DOHH2 (cell line): ENCODE data around the gene IL10RB.

ENCODE experiments used
- H3F3A ChIP-seq: fragments of 200-600 bp; sonication (generic), shearing (Covaris generic); 2 replicates; pipeline ENCODE4 v1.6.0; 2016; ENCODE audit warnings: antibody characterized with exemption, mild to moderate bottlenecking; ENCODE audit not compliant: control insufficient read depth, insufficient read depth
- H3K27ac ChIP-seq: fragments of 200-600 bp; sonication (generic); 2 replicates; pipeline ENCODE4 v1.5.1; 2014; ENCODE audit warnings: low read depth, mild to moderate bottlenecking, low read length, moderate library complexity
- H3K27me3 ChIP-seq: fragments of 200-600 bp; sonication (generic); 2 replicates; pipeline ENCODE4 v1.6.1; 2014; ENCODE audit warnings: mild to moderate bottlenecking, low read length, mixed read lengths; ENCODE audit not compliant: control insufficient read depth
- H3K36me3 ChIP-seq: fragments of 200-600 bp; sonication (generic); 2 replicates; pipeline ENCODE4 v1.6.1; 2014; ENCODE audit warnings: mild to moderate bottlenecking, low read length, moderate library complexity, mixed read lengths; ENCODE audit not compliant: control insufficient read depth
- H3K4me1 ChIP-seq: fragments of 200-600 bp; sonication (generic); 2 replicates; pipeline ENCODE4 v1.6.1; 2014; ENCODE audit warnings: mild to moderate bottlenecking, low read length, mixed read lengths; ENCODE audit not compliant: control insufficient read depth
- H3K4me2 ChIP-seq: fragments of 200-600 bp; sonication (generic); 2 replicates; pipeline ENCODE4 v1.6.0; 2014; ENCODE audit warnings: mild to moderate bottlenecking, low read length, moderate library complexity
- H3K4me3 ChIP-seq: fragments of 200-600 bp; sonication (generic); 2 replicates; pipeline ENCODE4 v1.5.1; 2014; ENCODE audit warnings: mild to moderate bottlenecking, low read length, mixed read lengths
- H3K79me2 ChIP-seq: fragments of 200-600 bp; sonication (generic); 2 replicates; pipeline ENCODE4 v1.6.1; 2014; ENCODE audit warnings: mild to moderate bottlenecking, low read length, mixed read lengths; ENCODE audit not compliant: control insufficient read depth
- H3K9me2 ChIP-seq: fragments of 200-600 bp; sonication (generic); replicated peaks from 2 replicates; pipeline ENCODE4 v1.6.1; 2014; ENCODE audit warnings: mild to moderate bottlenecking, low read length, mixed read lengths; ENCODE audit not compliant: control insufficient read depth
- H3K9me3 ChIP-seq: fragments of 200-600 bp; sonication (generic); 2 replicates; pipeline ENCODE4 v1.6.1; 2014; ENCODE audit warnings: antibody characterized with exemption, low read length, mixed read lengths; ENCODE audit not compliant: control insufficient read depth, insufficient read depth
- H4K20me1 ChIP-seq: fragments of 200-600 bp; sonication (generic); 2 replicates; pipeline ENCODE4 v1.6.0; 2014; ENCODE audit warnings: low read depth, mild to moderate bottlenecking, antibody characterized with exemption, low read length, moderate library complexity; ENCODE audit not compliant: control insufficient read depth, insufficient read depth
- CTCF ChIP-seq: fragments of 200-600 bp; sonication (generic); IDR thresholded peaks from one replicate; pipeline ENCODE4 v1.5.1; 2014; ENCODE audit warnings: antibody characterized with exemption, mild to moderate bottlenecking, low read depth, low read length; ENCODE audit not compliant: poor library complexity, severe bottlenecking
- EZH2phosphoT487 ChIP-seq: fragments of 200-600 bp; sonication (generic); IDR thresholded peaks from 2 replicates; pipeline ENCODE4 v1.6.1; 2017; ENCODE audit warnings: borderline replicate concordance, mild to moderate bottlenecking, antibody characterized with exemption, low read length, moderate library complexity, mixed read lengths

IL10RB gene

GRCh38 chr21:33300701-33301631 is 34.8 kb downstream of the IL10RB start:
- Histone ChIP-seq H3F3A (peaks cover 49% of the 10 kb centered on the region), H3K36me3 (peaks cover 18% of the 10 kb centered on the region), H3K4me3 (peak overlapping the region; percentile 53), H3K9me2 (no peaks in the 10 kb centered on the region), H3K9me3 (no peaks in the 10 kb centered on the region), H3K4me2 (peak overlapping the region; percentile 84), H3K27me3 (no peaks in the 10 kb centered on the region), H4K20me1 (no peaks in the 10 kb centered on the region), H3K79me2 (peaks cover 5% of the 10 kb centered on the region), H3K27ac (peak overlapping the region; percentile 97), H3K4me1 (peaks cover 99% of the 10 kb centered on the region)
- TF ChIP-seq EZH2phosphoT487 (no peak), CTCF (no peak)

GRCh38 chr21:33301632-33302002 is 35.5 kb downstream of the IL10RB start:
- no peaks in the 10 kb centered on the region for H4K20me1 ChIP-seq

GRCh38 chr21:33302055-33302454 is 35.9 kb downstream of the IL10RB start:
- peaks cover 41% of the 10 kb centered on the region for H3F3A ChIP-seq
- H3K4me3 ChIP-seq, result peak overlapping the region; percentile 53
- peak overlapping the region; percentile 84 for H3K4me2 ChIP-seq
- no peaks in the 10 kb centered on the region for H3K9me3 ChIP-seq
- H3K4me1 ChIP-seq, result peaks cover 99% of the 10 kb centered on the region
- H3K27ac ChIP-seq, result peak overlapping the region; percentile 97
- H3K79me2 ChIP-seq, result peaks cover 2% of the 10 kb centered on the region
- no peaks in the 10 kb centered on the region for H4K20me1 ChIP-seq
- H3K27me3 ChIP-seq, result no peaks in the 10 kb centered on the region
- H3K36me3 ChIP-seq, result peaks cover 9% of the 10 kb centered on the region
- no peak for TF ChIP-seq CTCF
- no peak for TF ChIP-seq EZH2phosphoT487
- no peaks in the 10 kb centered on the region for H3K9me2 ChIP-seq

More at GRCh38 chr21:33301632-33302002, 35.5 kb downstream of the IL10RB start:
- TF ChIP-seq EZH2phosphoT487 (no peak), CTCF (no peak)
- peak overlapping the region; percentile 97 for H3K27ac ChIP-seq
- peak overlapping the region; percentile 53 for H3K4me3 ChIP-seq
- H3F3A ChIP-seq, result peaks cover 45% of the 10 kb centered on the region
- peak overlapping the region; percentile 84 for H3K4me2 ChIP-seq
- peaks cover 14% of the 10 kb centered on the region for H3K36me3 ChIP-seq
- no peaks in the 10 kb centered on the region for H3K9me3 ChIP-seq
- H3K9me2 ChIP-seq, result no peaks in the 10 kb centered on the region
- no peaks in the 10 kb centered on the region for H3K27me3 ChIP-seq
- H3K4me1 ChIP-seq, result peaks cover 99% of the 10 kb centered on the region
- H3K79me2 ChIP-seq, result peaks cover 5% of the 10 kb centered on the region
